K562 (cell line): Measurements from ENCODE around the gene ZBTB20. TPM values are rescaled to one million over a fixed set of nuclear protein-coding genes. Genes with fewer than 3 reads are reported as not detected.

ENCODE experiments used
- ATAC-seq: fragments of 200-7000 bp; cut with Tn5 transposase; 3 replicates; pipeline ENCODE4 v1.9.1; 2020; ENCODE audit warnings: moderate library complexity
- BruUV-seq: library from RNA; stranded (reverse); fragments of 400-500 nt; replicated peaks from 2 replicates; lab custom pipeline; 2021; lab: Mats Ljungman, UMichigan
- CTCF ChIA-PET: fragments of 300-600 bp; formaldehyde crosslinking; extraction: SDS; loops from one replicate; lab custom pipeline; 2021; ENCODE audit warnings: low intra/inter-chr PET ratio; lab: Yijun Ruan, JAX
- POLR2A ChIA-PET: fragments of 300-600, 350-650 bp; sonication (Branson Sonifier 250); formaldehyde crosslinking; extraction: SDS; loops from one replicate; lab custom pipeline; 2021; ENCODE audit warnings: antibody characterized with exemption, inconsistent platforms; lab: Yijun Ruan, JAX
- DNase-seq, 4 experiments: peaks; one replicate each; pipeline versions ENCODE4 v3.0.0 to v3.0.0-alpha.2; 2011 to 2018; ENCODE audit warnings: low spot score in 3 of 4, mixed read lengths in 3 of 4; ENCODE audit errors: extremely low read depth in 1 of 4
- FAIRE-seq: peaks from 2 replicates; lab custom pipeline; 2011; peaks lifted over from hg19 to GRCh38; lab: Jason Lieb, UNC
- H2AFZ ChIP-seq: 2 replicates; pipeline ENCODE4 v1.6.0; 2011; ENCODE audit warnings: low read depth, low read length, control low read depth, inconsistent platforms
- H3K27ac ChIP-seq: fragments of 200-600 bp; 3 replicates; pipeline ENCODE4 v1.8.0; 2011; ENCODE audit warnings: low read depth, mild to moderate bottlenecking, control low read depth, inconsistent platforms, low read length, moderate library complexity, mixed read lengths; ENCODE audit errors: extremely low read depth
- H3K27me3 ChIP-seq, 2 experiments: fragments of 300-600 bp in 1 of 2; 2 replicates in 1 of 2; 3 replicates in 1 of 2; pipeline versions ENCODE4 v1.6.0 to v1.8.0; 2011; ENCODE audit warnings: inconsistent platforms in 2 of 2, low read length in 2 of 2, mild to moderate bottlenecking in 1 of 2, mixed read lengths in 1 of 2, moderate library complexity in 1 of 2; ENCODE audit not compliant: control insufficient read depth in 2 of 2, insufficient read depth in 2 of 2
- H3K36me3 ChIP-seq: fragments of 300-600 bp; 3 replicates; pipeline ENCODE4 v1.8.0; 2011; ENCODE audit warnings: mild to moderate bottlenecking, low read length, inconsistent platforms; ENCODE audit not compliant: control insufficient read depth, insufficient read depth
- H3K4me1 ChIP-seq, 2 experiments: fragments of 200-600 bp in 1 of 2; replicated peaks in 1 of 2; 2 replicates in 1 of 2; 3 replicates in 1 of 2; pipeline versions ENCODE4 v1.5.1 to v1.8.0; 2011; ENCODE audit warnings: inconsistent platforms in 2 of 2, low read length in 2 of 2, mild to moderate bottlenecking in 1 of 2, mixed read lengths in 1 of 2, moderate library complexity in 1 of 2; ENCODE audit not compliant: control insufficient read depth in 2 of 2, insufficient read depth in 2 of 2
- H3K4me2 ChIP-seq: 2 replicates; pipeline ENCODE4 v1.6.1; 2011; ENCODE audit warnings: low read length, control low read depth, inconsistent platforms, mixed read lengths; ENCODE audit not compliant: insufficient read depth
- H3K4me3 ChIP-seq: fragments of 200-600 bp; sonication (generic), shearing (Covaris generic); 2 replicates; pipeline ENCODE4 v1.5.1; 2016; ENCODE audit warnings: control low read depth, inconsistent platforms
- H3K79me2 ChIP-seq: fragments of 200-600 bp; 3 replicates; pipeline ENCODE4 v1.8.0; 2011; ENCODE audit warnings: low read length, inconsistent platforms; ENCODE audit not compliant: control insufficient read depth, insufficient read depth
- H3K9ac ChIP-seq, 2 experiments: 2 replicates each; pipeline versions ENCODE4 v1.6.0 to v1.6.1; 2011; ENCODE audit warnings: low read depth in 2 of 2, low read length in 2 of 2, control low read depth in 1 of 2, inconsistent platforms in 1 of 2, mild to moderate bottlenecking in 1 of 2, mixed read lengths in 1 of 2; ENCODE audit not compliant: insufficient read depth in 1 of 2
- H3K9me1 ChIP-seq: one replicate; pipeline ENCODE4 v1.6.0; 2011; ENCODE audit warnings: inconsistent platforms, mild to moderate bottlenecking, low read length, moderate library complexity; ENCODE audit not compliant: control insufficient read depth, insufficient read depth
- H3K9me3 ChIP-seq: replicated peaks from 2 replicates; pipeline ENCODE4 v1.5.1; 2011; ENCODE audit warnings: low read depth, low read length, inconsistent platforms; ENCODE audit not compliant: control insufficient read depth, insufficient read depth
- H4K20me1 ChIP-seq: replicated peaks from 2 replicates; pipeline ENCODE4 v1.6.1; 2011; ENCODE audit warnings: low read length, inconsistent platforms, mixed read lengths; ENCODE audit not compliant: control insufficient read depth, insufficient read depth
- CTCF ChIP-seq, 3 experiments: IDR thresholded peaks in 2 of 3; conservative IDR thresholded peaks in 1 of 3; 2 replicates each; pipeline ENCODE4 v1.5.1; 2011 to 2012; ENCODE audit warnings: low read length in 3 of 3, mild to moderate bottlenecking in 3 of 3, control low read depth in 2 of 3, improper control_type of control experiment in 1 of 3, inconsistent platforms in 1 of 3, low read depth in 1 of 3, mixed read lengths in 1 of 3, moderate library complexity in 1 of 3; ENCODE audit not compliant: insufficient read depth in 2 of 3
- NEUROD1 ChIP-seq: fragments of 150-350 bp; IDR thresholded peaks from 2 replicates; pipeline ENCODE4 v1.6.1; 2014; ENCODE audit warnings: borderline replicate concordance, low read length, low read depth; ENCODE audit not compliant: partially characterized antibody
- PTBP1 ChIP-seq: fragments of 200-400 bp; formaldehyde crosslinking; IDR thresholded peaks from 2 replicates; pipeline ENCODE4 v1.6.1; 2017; ENCODE audit warnings: low read depth, low read length
- STAT6 ChIP-seq: sonication (generic); formaldehyde crosslinking; IDR thresholded peaks from 2 replicates; pipeline ENCODE4 v1.8.1; 2023; ENCODE audit warnings: mild to moderate bottlenecking, missing genetic modification reagents
- ZNF133 ChIP-seq: fragments of 250-450 bp; sonication (Bioruptor Pico); IDR thresholded peaks from 2 replicates; pipeline ENCODE4 v1.4.0; 2020; ENCODE audit warnings: mild to moderate bottlenecking
- ZNF589 ChIP-seq: fragments of 200-800 bp; sonication (Bioruptor generic); IDR thresholded peaks from 2 replicates; pipeline ENCODE4 v1.6.1; 2016; ENCODE audit warnings: low read depth, missing genetic modification characterization, missing compliant biosample characterization
- WGBS: fragments of 100-300 bp; shearing (Covaris generic); methylation state at CpG from one replicate; pipeline ENCODE4 v1.1.6; 2016; ENCODE audit warnings: low coverage, mixed read lengths; ENCODE audit not compliant: insufficient coverage; ENCODE audit errors: missing lambda C conversion rate; 5-methylcytosine and 5-hydroxymethylcytosine counted together
- in situ Hi-C: fragments of 300-500 bp; cut with MboI; formaldehyde crosslinking; loops from 4 replicates; pipeline ENCODE4 v1.15.0; 2018; ENCODE audit warnings: inconsistent platforms, mixed read lengths
- intact Hi-C: fragments of 100-400 bp; cut with micrococcal nuclease; formaldehyde crosslinking; loops from 2 replicates; pipeline ENCODE4 v1.14.2; 2022
- polyA plus RNA-seq, 8 experiments: library from polyadenylated mRNA; depleted of rRNA in 4 of 8; stranded (reverse) in 5 of 8; unstranded in 3 of 8; fragments of >200 nt; fragmentation: Nextera tagmentation in 2 of 8; fragmentation: Illumina TruSeq in 1 of 8; extraction: Ambion mirVana in 2 of 8; extraction: Trizol in 1 of 8; gene quantifications; 2 replicates each; pipeline versions ENCODE4 v1.2.1 to v1.2.3, GENCODE V29; 2011 to 2014; ENCODE audit warnings: inconsistent platforms in 1 of 8, missing spikeins in 1 of 8
- total RNA-seq, 7 experiments: library from RNA; depleted of rRNA in 6 of 7; stranded (reverse); fragments of >200 nt in 6 of 7; fragmentation: Illumina TruSeq in 2 of 7; extraction: Trizol in 2 of 7; gene quantifications; 2 replicates each; pipeline versions ENCODE4 v1.2.1 to v1.2.3, GENCODE V29; 2011 to 2021; ENCODE audit warnings: low replicate concordance in 1 of 7

ZBTB20 gene
- total and polyA plus RNA-seq, 9 of the 15 experiments (the other 6 are each of a cell fraction or from before 2014, with no cell fraction given) = 0.17 to 1.7 (median 0.45) TPM

GRCh38 chr3:115134648-115135347, 12.3 kb downstream of the ZBTB20 start (continued):
- TF ChIP-seq STAT6 (CRISPR knock-in tag) (no peak), ZNF589 (CRISPR knock-in tag) (no peak)

- intact Hi-C loops (no loop called here), in situ Hi-C loops (no loop called here)
- ChIA-PET CTCF (no interaction called here), POLR2A (no interaction called here)
- Histone ChIP-seq H3K36me3 (no peaks in the 10 kb centered on the region), H3K27me3 (no peaks in the 10 kb centered on the region), H3K9ac (no peak overlapping the region), H3K9me1 (no peaks in the 10 kb centered on the region), H3K79me2 (no peaks in the 10 kb centered on the region), H2AFZ (no peak overlapping the region), H3K9me3 (no peaks in the 10 kb centered on the region), H3K27ac (no peak overlapping the region), H3K4me3 (no peak overlapping the region), H4K20me1 (no peaks in the 10 kb centered on the region), H3K4me1 (no peaks in the 10 kb centered on the region), H3K4me2 (no peak overlapping the region)
- no TSS peak for BruUV-seq
- ATAC-seq = no peak
- no peak for FAIRE-seq
- WGBS = 5% methylated on average over 3 of the region's 3 CpGs
- DNase-seq = no peak
- no peak for TF ChIP-seq PTBP1
- TF ChIP-seq CTCF (IDR thresholded peaks at IDR 0.05 in 2 of 3, conservative IDR thresholded peaks at IDR 0.05 in 1 of 3; ENCODE audit: insufficient read depth in 2 of 3, low read depth in 1 of 3, low read length in 3 of 3) = no peak
- no peak for TF ChIP-seq NEUROD1
- no peak for TF ChIP-seq ZNF133 (CRISPR knock-in tag)
Observed at GRCh38 chr3:115127208-115127607, 19.9 kb downstream of the ZBTB20 start.
